ENCODE data around the gene PPP2R5C. TPM values are rescaled to one million over a fixed set of nuclear protein-coding genes. Genes with fewer than 3 reads are reported as not detected.
A peak's percentile ranks its signal among the peaks of the same experiment; 100 is the strongest.

Gene PPP2R5C
- total and polyA plus RNA-seq, 8 donors, result 103 to 176 (median 112) TPM

GRCh38 chr14:101790232-101790631 lies 28.7 kb downstream of the PPP2R5C start:
- Histone ChIP-seq H3K27me3 (no peaks in the 10 kb centered on the region), H3K9me3 (no peaks in the 10 kb centered on the region)
- TF ChIP-seq CTCF (IDR thresholded peaks at IDR 0.05), result no peak

GRCh38 chr14:101791919-101792572 lies 30.5 kb downstream of the PPP2R5C start:
- Histone ChIP-seq H3K36me3 (no peaks in the 10 kb centered on the region), H3K9me3 (no peaks in the 10 kb centered on the region), H3K4me3 (peak overlapping the region in 1 of 2 donors; percentile 0), H3K27me3 (no peaks in the 10 kb centered on the region), H3K4me1 (peaks cover 0 to 15% of the 10 kb centered on the region in 2 donors), H3K27ac (peak overlapping the region; percentile 24 to 47)
- TF ChIP-seq CTCF (IDR thresholded peaks at IDR 0.05), result no peak
- intact Hi-C loops (cut with DNase I), result no loop called here
- ATAC-seq, result peak; percentile 77
- DNase-seq, result peak in 1 of 4 donors; percentile 63

More at GRCh38 chr14:101790232-101790631, 28.7 kb downstream of the PPP2R5C start:
- Histone ChIP-seq H3K36me3 (no peaks in the 10 kb centered on the region), H3K4me1 (peaks cover 0 to 15% of the 10 kb centered on the region in 2 donors), H3K27ac (no peak overlapping the region), H3K4me3 (no peak overlapping the region)
- DNase-seq, result no peak
- intact Hi-C loops (cut with DNase I), result no loop called here
- no peak for ATAC-seq

GRCh38 chr14:101796016-101796415 lies 34.5 kb downstream of the PPP2R5C start:
- ATAC-seq (no peak), DNase-seq (no peak)
- Histone ChIP-seq H3K27me3 (no peaks in the 10 kb centered on the region), H3K36me3 (peaks cover 0 to 7% of the 10 kb centered on the region in 2 donors), H3K4me1 (peaks cover 0 to 10% of the 10 kb centered on the region in 2 donors), H3K9me3 (no peaks in the 10 kb centered on the region), H3K4me3 (no peak overlapping the region), H3K27ac (no peak overlapping the region)
- no peak for TF ChIP-seq CTCF (IDR thresholded peaks at IDR 0.05)
- intact Hi-C loops (cut with DNase I), result no loop called here

GRCh38 chr14:101796479-101796878 lies 35.0 kb downstream of the PPP2R5C start:
- intact Hi-C loops (cut with DNase I), result no loop called here
- DNase-seq (no peak), ATAC-seq (no peak)

More at GRCh38 chr14:101796479-101796878, 35.0 kb downstream of the PPP2R5C start:
- no peak for TF ChIP-seq CTCF (IDR thresholded peaks at IDR 0.05)
- H3K4me3 ChIP-seq, result no peak overlapping the region
- peaks cover 0 to 10% of the 10 kb centered on the region in 2 donors for H3K4me1 ChIP-seq
- H3K9me3 ChIP-seq, result no peaks in the 10 kb centered on the region
- H3K36me3 ChIP-seq, result peaks cover 0 to 7% of the 10 kb centered on the region in 2 donors
- no peaks in the 10 kb centered on the region for H3K27me3 ChIP-seq
- H3K27ac ChIP-seq, result no peak overlapping the region

All from left lung (tissue), 10 donors.